ENCODE results near the gene TUBD1.

DNA sequence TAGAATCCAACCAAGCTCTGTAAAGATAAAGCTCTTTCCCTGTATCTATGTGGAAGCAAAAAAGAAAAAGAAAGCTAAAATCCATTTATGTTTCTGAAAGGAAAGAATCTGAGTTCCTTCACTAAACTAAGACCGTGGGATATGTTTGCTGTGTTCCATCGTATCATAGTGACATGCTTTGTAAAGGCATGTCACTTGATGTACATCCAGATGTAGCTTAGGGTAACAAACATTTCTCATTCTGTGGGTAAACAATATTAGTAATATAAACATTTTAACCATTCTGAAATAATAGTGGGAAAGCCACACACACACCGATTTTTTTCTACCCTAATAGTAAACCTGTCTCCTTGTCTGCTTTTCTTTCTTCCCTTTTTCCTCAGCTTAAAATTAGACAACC is 78.1 kb downstream of the TUBD1 start:
- TF ChIP-seq, protein P1, sequence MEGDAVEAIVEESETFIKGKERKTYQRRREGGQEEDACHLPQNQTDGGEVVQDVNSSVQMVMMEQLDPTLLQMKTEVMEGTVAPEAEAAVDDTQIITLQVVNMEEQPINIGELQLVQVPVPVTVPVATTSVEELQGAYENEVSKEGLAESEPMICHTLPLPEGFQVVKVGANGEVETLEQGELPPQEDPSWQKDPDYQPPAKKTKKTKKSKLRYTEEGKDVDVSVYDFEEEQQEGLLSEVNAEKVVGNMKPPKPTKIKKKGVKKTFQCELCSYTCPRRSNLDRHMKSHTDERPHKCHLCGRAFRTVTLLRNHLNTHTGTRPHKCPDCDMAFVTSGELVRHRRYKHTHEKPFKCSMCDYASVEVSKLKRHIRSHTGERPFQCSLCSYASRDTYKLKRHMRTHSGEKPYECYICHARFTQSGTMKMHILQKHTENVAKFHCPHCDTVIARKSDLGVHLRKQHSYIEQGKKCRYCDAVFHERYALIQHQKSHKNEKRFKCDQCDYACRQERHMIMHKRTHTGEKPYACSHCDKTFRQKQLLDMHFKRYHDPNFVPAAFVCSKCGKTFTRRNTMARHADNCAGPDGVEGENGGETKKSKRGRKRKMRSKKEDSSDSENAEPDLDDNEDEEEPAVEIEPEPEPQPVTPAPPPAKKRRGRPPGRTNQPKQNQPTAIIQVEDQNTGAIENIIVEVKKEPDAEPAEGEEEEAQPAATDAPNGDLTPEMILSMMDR (IDR thresholded peaks at IDR 0.05), result no peak
- TF ChIP-seq POLR2A (IDR thresholded peaks at IDR 0.05), result no peak
